HG02642 (cell line): ENCODE results near the gene COL5A1.

Experiments used
- ATAC-seq: cut with Tn5 transposase; IDR thresholded peaks from one replicate; pipeline ENCODE4 v1.9.1; 2021; ENCODE audit warnings: mild to moderate bottlenecking; ENCODE audit not compliant: unreplicated experiment, poor library complexity

COL5A1 gene

GRCh38 chr9:134881313-134881670 lies 239.7 kb downstream of the COL5A1 start:
- no peak for ATAC-seq

- no peak for ATAC-seq
Measured at GRCh38 chr9:134882204-134882785, 240.7 kb downstream of the COL5A1 start.

GRCh38 chr9:134883040-134883782 lies 241.6 kb downstream of the COL5A1 start:
- ATAC-seq: no peak

GRCh38 chr9:134884492-134884891 lies 242.9 kb downstream of the COL5A1 start:
- no peak for ATAC-seq

GRCh38 chr9:134885001-134885678 lies 243.5 kb downstream of the COL5A1 start:
- ATAC-seq: no peak

DNA sequence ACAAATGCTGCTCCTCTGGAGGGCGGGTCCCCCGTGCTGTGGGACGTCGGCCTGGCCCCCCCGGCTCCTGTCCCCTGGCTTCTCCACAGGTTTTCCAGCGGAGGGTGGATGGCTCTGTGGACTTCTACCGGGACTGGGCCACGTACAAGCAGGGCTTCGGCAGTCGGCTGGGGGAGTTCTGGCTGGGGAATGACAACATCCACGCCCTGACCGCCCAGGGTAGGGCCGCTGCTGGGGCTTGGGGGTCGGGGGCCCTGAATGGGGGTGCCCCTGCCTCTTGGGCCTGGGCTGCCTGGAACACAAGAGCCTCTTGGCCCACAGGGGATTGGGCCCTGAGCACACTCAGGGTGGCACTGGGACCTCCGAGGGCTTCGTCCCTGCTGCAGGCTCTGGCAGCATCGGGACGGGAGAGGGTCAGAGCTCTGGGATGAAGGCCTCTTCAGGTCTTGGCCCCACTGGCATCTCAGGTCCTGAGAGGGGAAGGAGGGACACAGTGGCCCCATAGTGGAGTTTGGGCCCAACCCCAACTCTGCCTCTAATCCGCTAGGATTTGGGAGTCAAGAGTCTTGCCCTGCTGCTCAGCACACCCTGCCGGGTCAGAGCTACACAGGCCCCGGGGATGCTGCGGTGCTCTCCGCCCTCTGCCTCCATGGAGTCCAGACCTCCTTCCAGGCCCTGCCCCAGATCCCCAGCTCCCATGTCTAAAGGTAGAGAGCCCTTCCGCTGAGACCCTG lies 244.2 kb downstream of the COL5A1 start:
- no peak for ATAC-seq

DNA sequence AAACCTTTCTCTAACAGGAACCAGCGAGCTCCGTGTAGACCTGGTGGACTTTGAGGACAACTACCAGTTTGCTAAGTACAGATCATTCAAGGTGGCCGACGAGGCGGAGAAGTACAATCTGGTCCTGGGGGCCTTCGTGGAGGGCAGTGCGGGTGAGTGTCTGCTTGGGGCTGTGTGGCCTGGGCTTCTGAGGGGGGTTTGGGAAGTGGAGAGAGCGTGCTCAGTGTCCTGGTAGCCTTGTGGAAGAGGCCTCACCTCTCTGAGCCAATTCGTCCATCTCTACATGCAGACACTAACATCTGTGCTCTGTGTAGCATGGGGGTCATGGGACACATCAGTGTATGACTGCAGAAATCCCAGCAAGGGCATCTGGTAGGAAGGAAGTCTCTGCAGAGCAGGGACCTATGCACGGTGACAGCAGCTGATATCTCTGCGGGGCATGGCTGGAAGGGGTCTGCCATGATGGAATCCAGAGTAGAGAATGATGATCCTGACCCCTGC lies 244.9 kb downstream of the COL5A1 start:
- ATAC-seq: no peak

DNA sequence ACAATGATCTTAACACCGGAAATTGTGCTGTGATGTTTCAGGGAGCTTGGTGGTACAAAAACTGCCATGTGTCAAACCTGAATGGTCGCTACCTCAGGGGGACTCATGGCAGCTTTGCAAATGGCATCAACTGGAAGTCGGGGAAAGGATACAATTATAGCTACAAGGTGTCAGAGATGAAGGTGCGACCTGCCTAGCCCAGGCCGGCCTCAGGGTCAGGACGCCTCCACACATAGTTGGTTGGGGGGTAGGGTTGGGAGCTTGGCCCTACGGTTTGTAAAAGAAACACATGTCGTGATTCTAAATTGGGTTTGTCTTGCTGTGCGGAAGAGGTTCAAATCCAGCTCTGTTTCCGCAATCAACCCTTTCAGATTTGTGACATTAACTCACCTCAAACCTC lies 245.6 kb downstream of the COL5A1 start:
- no peak for ATAC-seq

- ATAC-seq: no peak
Measured at GRCh38 chr9:134887686-134888602, 246.3 kb downstream of the COL5A1 start.

- ATAC-seq: no peak
Measured at GRCh38 chr9:134888603-134889190, 247.1 kb downstream of the COL5A1 start.

DNA sequence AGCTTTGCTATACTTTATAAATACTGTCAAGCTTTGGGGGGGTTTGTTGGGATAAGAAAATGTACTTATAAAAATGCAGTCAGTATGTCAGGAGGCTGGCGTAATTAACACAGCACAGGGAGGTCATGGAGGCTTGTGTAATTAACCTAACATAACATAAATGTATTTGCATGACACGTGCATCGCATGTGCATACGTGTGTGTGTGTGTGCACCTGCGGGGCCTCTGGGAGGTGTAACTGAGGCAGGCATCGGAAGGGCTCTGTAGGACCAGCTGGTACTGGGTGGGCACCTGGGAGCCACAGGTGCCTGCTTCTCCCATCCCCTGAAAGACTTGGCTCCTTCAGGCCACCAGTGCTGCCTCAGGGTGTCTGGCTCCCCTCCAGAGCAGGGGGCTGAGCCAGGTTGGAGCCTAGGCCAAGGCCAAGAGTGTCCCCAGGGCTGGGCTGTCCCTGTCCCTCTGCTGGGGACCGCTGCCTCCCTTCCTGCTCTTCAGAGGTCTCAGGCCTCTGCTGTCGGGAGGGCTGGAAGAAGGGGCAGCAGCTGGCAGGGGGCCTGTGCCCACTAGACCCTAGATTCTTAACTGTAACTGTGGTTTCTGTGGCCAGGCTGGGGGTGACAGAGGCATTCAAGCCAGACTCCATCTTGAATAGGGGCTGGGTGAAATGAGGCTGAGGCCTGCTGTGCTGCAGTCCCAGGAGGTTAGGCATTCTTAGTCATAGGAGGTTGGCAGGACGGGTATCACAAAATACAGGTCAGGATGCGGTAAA lies 248.0 kb downstream of the COL5A1 start:
- ATAC-seq: no peak

GRCh38 chr9:134890155-134890495 lies 248.5 kb downstream of the COL5A1 start:
- no peak for ATAC-seq

DNA sequence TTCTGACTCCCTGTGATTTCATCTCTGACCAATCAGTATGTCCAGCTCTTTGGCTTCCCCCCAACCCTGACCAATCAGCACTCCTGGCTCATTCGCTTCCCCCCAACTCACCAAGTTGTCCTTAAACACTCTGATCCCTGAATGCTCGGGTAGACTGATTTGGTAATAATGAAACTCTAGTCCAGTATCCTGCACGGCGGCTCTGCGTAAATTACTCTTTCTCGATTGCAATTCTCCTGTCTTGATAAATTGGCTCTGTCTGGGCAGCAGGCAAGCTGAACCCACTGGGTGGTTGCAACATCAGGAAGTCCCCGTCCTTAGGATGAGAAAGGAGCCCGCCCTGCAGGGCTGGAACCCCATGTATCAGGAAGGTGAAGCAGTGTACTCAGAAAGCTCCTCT lies 249.4 kb downstream of the COL5A1 start:
- ATAC-seq: no peak

DNA sequence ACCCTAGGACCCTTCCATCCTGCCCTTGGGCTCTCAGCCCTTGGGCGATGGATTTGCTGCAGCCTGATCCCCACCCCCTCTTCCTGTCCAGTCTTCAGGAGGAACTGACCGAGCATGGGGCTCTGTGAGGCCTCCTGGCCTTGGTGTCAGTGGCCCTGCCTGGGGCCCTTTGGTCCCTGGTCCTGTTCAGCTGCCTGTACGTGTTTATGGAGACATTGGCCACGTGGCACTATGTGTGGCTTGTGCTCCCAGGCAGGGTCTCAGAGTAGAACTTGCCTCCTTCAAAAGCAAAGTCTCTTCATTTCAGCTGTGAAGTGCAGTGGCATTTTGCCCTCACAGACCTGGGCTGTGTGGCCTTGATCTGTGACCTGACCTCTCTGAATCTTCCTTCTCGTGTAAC lies 250.1 kb downstream of the COL5A1 start:
- no peak for ATAC-seq

DNA sequence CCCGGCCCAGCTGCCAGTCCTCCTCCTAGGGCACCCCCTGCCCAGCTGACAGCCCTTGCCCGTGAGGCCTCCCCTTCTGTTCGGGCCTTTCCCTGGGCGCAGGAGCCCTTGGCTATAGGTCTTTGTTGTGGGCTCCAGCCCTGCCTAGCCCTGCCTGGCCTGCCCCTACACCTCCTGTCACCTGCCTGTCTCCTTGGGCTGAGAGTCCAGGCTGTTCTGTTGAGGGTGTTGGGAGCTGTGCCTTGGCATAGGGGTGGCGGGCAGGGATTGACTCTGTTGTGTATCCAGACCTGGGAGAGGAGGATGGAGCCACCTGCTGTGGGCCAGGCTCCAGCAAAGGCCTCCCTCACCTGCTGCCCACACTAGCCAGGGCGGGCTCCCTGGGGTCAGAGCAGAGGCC lies 250.6 kb downstream of the COL5A1 start:
- ATAC-seq: no peak

DNA sequence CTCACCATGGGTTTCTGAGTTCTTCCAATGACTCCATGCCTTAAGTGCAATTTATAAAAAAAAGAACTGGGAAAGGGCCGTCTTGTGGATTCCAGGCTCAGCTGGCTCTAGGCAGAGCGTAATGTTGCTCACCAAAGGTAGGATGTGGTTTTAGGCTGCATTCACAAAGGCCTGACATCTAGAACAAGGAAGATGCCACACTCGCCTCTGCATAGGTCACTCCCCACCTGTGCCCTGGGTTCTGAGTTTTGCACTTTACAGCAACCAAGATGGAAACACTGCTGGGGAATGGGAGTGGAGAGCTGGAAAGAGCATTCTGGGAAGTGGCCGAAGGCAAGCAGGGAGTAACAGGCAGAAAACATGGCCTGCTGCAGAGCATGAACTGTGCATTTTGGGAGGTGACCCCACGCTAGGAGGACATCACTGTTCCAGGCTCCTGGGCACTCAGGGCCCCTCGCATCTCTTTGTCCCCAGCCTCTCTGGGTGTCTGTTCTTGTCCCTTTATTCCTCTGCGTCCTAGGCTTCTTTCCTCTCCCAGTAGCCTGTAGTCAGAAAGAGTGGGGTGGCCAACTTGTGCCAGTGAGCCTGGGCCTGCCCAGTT lies 251.3 kb downstream of the COL5A1 start:
- no peak for ATAC-seq
